Glomerular visceral epithelial cell (primary cell): ENCODE measurements around the gene PPEF2.
"Not testable (repeated sequence)": the region's sequence is repeated elsewhere in the genome, so short reads cannot be mapped to it uniquely, and the experiment has no call there.

Experiments used
- DNase-seq: peaks from one replicate; pipeline ENCODE4 v3.0.0-alpha.2; 2016; ENCODE audit errors: extremely low spot score

The PPEF2 gene, protein sequence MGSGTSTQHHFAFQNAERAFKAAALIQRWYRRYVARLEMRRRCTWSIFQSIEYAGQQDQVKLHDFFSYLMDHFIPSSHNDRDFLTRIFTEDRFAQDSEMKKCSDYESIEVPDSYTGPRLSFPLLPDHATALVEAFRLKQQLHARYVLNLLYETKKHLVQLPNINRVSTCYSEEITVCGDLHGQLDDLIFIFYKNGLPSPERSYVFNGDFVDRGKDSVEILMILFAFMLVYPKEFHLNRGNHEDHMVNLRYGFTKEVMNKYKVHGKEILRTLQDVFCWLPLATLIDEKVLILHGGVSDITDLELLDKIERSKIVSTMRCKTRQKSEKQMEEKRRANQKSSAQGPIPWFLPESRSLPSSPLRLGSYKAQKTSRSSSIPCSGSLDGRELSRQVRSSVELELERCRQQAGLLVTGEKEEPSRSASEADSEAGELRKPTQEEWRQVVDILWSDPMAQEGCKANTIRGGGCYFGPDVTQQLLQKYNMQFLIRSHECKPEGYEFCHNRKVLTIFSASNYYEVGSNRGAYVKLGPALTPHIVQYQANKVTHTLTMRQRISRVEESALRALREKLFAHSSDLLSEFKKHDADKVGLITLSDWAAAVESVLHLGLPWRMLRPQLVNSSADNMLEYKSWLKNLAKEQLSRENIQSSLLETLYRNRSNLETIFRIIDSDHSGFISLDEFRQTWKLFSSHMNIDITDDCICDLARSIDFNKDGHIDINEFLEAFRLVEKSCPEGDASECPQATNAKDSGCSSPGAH

DNA sequence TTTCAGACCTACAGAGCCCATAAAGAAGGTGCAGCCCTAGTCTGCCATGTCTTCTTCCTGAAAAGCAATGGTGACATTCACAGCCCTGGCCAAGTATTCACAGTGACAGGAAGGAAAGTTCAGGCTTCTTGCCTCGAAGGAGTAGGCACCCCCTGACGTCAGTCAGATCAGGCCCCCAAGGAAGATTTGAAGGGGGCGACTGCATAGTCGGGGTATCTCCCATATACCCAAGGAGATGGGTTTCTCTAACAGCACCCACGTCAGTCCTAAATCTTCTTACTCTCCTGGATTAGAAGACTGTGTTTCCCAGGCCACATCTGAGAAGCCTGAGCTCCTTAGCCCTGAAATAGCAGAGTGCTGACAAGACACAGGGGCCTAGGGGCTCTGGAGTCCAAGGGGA is at the start of gene PPEF2:
PPEF2 (minus strand) TSS at position 101 of the 400 bp plus-strand sequence. CDS start 6,127 bp downstream, outside the sequence.
- no peak for DNase-seq

DNA sequence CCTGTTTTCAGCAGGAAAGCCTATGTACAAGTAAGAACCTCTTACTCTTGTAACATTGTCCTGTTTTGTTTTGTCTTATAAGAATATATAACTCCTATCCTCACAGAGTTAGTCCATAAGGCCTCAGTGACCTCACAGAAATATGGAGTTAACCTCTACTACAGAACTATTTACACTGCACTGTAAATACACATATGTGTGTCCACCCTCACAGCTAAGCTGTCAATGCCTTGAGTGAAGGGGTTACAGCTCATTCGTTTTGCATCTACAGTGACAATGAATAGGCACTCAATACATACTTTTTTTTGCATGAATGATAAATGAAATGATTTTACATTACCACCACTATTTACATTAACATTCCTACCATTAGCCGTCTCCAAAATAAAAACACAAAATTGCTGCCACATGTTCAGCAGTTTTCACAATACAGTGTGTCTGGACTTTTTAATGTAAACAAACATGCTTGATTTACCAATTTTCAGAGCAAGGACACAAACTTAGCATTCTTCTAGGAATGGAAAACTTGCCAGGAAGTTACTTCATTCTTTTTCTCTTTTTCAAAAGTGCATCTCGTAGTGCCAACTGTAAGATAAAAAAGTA is 48.1 kb upstream of the PPEF2 start:
- DNase-seq: no peak

DNA sequence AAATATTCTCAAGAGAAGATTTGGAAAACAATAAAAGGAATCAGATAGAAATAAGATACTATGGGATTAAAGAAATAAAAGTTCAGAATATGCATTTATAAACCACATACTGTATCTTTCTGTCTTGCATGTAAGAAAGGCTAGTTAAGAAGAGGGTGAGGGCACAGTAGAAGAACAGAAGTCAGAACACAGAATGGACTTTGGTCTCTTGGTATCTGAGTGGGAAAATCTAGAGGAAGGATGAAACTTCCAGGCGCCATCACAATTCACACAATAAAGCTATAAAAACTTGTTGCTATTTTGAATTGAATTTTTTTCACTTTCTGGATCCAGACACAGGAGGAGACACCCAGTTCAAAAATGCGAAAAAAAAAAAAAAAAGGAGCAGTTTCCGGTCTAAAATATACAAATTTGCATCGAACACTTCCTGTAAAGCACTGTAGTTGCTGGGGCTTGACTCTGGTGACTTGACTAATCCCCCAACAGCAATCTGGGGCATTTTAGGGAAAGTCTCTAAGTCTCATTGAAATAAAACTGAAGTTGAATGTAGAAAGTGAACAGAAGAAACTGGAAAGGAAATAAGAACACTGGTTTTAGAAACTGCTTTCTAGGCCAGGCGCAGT is 46.7 kb upstream of the PPEF2 start:
- DNase-seq: no peak

DNA sequence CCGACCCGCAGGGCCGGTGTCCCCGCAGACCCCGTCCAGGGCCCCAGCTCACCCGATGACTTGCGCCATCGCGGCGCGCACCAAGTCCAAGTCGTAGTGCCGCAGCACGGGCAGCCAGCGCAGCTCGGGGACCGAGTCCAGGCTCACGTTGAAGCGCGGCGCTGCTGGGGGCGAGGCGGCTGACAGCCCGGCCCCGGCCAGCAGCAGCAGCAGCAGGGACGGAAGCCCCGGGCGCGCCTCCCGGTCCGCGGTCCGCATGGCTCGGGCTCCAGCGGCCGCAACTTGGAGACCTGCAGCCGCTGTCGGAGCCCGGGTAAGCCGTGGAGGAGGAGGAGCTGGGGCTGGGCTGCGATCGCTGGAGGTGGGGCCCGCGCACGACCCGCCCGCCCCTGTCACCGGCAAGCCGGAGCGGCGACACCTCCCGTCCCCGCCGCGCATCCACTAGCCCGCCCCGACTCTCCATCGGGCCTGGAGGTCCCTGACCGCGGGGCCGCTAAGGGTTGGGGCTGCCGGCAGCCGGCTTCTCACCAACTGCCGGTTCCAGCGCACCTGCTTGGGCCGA is 38.5 kb upstream of the PPEF2 start, which contains the start of gene NAAA:
NAAA (minus strand) TSS at position 322 of the 562 bp plus-strand sequence; CDS start at position 258, 64 bp downstream.
- DNase-seq: peak; percentile 57

DNA sequence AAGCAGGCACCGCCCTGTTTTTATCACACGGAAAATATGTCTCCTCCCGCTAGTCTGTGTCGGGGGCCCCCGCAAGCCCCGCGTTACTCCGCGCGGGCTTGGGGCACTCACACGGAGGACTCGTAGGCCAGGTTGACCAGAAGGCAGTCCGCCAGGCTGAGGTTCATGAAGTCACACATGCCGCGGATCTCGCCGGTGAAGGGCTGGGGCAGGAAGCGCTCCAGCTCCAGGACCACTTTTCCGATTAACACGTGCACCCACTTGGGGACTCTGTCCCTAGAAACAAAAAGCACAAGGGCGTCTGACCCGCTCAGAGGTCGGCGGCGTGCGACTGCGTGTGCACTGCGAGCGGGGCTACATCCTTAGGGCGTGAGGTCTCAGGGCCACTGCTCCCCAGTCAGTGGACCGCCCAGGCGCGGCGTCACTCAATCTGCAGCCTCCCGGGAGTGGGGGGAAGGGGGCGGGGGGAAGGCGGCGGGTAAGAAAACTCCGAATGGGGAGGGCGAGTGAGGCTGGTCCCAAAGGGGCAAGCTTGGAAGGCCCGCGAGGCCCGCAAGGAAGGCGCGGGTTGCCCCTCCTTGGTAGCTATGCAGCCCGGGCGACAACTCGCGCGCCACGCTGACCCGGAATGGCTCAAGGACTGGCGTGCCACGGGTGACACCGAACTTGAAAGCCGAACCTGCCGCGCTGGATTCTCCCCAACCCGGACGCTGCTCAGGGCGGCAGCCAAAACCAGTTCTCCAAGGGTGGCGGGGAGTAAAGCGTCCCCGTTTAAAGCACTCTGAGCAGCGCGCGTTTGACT is 37.8 kb upstream of the PPEF2 start:
- DNase-seq: peak; percentile 69

DNA sequence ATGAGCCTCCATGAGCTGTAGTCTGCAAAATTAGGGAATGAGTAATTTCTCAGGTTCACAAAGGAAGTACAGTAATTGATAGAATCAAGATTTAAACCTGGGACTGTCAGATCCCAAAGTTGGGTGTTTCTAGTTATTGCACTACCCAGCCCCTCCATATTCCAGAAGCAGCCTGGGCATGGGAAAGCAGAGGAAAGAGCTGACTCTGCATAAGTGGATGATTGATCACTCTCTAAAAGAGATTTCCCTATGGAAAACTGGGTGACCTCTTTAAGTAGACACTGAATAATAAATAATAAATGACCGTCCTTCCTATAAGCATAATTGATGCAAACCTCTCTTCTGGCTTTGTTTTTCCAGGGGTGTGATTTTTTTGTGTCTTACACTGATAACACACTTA is 33.4 kb upstream of the PPEF2 start:
- DNase-seq: no peak

DNA sequence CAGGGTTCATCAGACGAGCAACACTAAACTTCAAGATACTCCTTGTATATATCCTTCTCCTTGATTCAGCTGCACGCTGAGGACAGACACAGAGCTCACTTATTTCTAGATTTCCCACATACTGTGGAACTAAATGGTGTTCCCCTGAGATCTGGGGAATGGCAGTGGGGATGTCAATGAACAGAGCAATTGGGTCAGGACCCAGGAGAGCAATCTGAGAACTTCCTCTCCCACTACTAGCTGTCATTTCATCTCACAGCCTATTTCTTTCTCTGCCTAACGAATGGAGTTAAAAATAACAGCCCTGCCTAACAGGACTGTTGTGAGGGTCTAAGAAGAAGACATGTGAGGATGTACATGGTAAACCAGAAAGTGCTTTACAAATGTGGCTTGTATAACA is 27.9 kb upstream of the PPEF2 start:
- DNase-seq: no peak

DNA sequence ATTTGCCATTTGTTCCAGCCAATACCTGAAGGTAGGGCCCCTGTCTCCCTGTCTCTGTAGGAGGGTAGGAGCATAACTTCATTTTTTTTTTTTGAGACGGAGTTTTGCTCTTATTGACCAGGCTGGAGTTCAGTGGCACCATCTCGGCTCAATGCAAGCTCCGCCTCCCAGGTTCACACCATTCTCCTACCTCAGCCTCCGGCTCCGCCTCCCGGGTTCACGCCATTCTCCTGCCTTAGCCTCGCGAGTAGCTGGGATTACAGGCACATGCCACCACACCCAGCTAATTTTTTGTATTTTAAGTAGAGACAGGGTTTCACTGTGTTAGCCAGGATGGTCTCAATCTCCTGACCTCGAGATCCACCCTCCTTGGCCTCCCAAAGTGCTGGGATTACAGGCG is 22.7 kb upstream of the PPEF2 start:
- not testable (repeated sequence) for DNase-seq

DNA sequence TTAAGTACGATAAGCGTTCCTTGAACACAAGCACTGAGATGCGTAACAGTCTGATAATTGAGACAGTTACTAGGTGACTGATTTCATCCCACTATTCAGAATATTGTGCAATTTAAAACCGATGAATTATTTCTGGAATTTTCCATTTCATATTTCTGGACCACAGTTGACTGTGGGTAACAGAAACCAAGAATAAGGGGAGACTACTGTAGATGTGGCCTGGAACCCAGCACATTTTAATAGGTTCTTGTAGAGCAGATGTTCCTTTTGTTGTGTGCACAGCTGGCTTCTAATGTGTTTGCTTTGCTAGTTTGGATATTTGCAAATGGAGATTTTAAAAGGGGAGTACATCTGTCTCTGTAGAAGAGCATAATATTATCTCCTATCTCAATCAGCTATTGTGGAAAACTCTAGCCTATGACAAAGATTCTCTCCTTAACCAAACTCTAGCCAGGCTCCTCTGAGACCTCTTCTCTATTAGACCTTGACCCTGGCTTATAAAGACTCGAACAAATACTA is 22.1 kb upstream of the PPEF2 start:
- DNase-seq: no peak

DNA sequence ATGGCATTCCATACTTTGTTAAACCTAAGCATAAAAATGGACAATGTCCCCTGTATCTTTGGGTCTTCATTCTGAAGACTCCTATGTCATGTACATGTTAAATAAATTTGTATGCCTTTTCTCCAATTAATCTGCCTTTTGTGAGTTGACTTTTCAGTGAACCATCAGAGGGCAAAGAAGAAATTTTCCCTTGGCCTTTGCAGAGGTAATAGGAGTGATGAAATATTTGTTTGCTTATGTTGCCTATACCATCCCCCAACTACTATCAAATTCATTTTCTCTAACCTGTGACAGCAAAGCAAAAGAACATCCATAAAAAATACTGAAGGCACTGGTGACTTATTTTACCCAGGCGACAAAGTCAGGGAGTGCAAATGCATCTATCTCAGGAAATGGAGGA is 20.3 kb upstream of the PPEF2 start:
- no peak for DNase-seq

DNA sequence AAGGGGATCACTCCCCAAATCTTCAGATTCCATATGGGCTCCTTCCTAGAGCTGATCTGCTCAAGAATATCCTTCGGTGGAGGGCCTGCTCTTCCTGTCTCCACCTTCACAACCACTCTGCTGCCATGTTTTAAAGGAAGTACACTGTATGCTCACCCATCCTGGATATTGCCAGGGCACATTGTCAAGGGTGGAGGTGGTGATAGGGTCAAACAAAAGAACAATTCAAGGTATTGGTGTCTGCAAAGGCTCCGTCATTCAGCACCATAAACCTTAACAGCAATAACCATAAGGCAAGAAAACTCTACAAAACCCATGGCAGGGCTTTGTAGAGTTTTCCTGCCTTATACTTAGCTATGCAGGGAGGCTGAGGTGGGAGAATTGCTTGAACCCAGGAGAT is 19.7 kb upstream of the PPEF2 start:
- no peak for DNase-seq

DNA sequence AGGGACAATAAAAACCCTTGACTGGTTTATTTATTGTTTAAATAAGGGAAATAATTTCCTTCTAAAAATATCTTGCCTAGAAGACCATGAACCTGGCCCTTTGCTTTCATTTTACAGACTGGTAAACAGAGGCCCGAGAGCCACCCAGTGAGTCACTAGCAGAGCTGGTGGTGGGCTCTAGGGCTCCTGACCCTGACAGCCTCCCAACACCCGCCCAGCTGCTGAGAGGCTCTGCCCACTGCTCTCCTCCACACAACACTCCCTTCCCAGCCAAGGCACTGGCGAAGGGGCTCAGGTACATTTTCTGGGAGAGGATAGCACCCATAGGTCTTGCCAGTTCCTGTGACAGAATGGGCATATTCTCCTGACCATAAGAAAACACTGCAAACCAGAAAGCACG is 18.1 kb upstream of the PPEF2 start:
- DNase-seq: no peak

DNA sequence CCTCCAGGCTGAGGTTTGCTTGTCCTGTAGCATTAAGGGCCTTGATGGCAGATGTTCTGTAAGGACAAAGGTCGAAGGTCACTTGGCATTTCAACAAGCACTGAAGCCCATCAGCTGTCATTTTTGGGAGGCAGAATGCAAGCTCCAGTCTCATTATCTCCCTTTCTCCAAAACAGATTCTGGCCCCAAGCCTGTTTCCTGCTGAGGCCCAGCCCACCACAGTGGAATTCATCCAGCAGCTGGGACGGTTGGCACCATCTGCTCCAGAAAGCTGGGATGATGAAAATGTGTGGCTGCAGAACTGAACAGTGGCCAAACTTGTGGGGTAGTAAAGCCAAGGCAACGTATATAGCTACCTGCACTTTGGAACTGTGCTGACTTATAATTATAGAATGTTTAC is 17.7 kb upstream of the PPEF2 start:
- no peak for DNase-seq

DNA sequence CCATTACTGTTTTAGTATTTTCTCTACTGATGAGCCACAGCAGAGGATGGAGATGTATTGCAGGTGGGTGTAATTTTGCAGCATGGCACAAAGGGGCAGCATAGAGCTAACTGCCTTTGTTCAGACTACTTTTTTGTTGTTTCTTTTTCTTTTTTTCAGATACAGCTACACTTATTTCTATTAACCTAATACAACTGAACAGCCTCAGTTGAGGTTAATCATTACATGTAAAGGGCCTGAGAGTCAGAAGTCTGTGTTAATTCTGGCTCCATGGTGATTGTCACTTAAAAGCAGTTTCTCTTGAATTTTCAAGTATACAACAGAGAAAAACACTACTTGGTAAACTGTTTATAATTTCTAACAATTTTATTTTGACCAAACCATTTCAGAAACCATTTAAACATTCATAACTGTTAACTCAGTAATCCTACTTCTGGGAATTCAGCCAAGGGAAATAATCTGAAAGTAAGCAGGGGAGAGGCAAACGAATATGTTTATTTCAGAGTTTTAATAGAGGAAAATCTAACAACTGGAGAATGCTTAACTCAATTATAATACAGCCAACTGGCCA is 13.9 kb upstream of the PPEF2 start:
- DNase-seq: peak; percentile 59

DNA sequence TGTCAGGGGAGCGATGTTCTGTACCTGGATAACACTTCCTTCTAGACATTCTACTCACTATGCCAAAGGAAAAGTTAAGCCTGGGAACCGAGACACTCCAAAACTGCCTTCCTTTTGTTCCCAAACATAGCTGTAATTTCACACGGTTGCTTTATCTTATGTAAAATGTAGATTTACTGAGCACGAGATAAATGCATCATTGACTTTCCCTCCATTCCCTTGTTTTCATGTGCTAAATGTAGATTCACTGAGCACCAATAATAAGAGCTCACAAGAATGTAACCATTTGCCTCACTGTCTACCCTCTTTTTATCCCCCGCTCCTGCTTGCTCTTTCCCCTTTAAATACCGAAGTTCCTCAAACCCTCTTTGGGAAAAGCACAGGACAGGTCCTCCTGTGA is 10.7 kb upstream of the PPEF2 start:
- no peak for DNase-seq

DNA sequence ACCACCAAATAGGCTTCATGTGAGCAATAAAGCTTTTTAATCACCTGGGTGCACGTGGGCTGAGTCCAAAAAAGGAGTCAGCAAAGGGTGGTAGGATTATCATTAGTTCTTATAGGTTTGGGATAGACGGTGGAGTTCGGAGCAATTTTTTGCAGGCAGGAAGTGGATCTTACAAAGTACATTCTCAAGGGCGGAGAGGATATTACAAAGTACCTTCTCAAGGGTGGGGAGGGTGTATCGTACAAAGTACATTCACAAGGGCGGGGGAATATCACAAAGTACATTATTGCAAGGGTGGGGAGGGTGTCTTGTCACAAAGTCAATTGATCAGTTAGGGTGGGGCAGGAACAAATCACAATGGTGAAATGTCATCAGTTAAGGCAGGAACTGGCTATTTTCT is 8.6 kb upstream of the PPEF2 start:
- not testable (repeated sequence) for DNase-seq

DNA sequence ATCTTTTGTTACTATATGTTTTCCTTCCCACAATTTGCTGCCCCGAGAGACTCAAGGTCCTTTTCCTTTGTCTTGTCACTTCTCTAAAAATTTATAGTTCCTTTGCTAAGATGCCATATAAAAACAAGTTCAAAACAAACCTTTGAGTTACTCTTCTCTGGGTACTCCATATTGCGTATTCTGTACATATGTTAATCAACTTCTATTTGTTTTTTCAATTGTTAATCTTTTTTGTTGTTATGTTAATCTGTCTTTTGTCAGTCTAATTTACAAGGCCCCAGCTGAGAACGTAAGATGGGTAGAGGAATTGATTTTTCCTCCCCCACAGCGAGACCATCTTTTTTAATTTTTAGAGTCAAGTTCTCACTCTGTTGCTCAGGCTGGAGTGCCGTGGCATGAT is 7.2 kb upstream of the PPEF2 start:
- no peak for DNase-seq

DNA sequence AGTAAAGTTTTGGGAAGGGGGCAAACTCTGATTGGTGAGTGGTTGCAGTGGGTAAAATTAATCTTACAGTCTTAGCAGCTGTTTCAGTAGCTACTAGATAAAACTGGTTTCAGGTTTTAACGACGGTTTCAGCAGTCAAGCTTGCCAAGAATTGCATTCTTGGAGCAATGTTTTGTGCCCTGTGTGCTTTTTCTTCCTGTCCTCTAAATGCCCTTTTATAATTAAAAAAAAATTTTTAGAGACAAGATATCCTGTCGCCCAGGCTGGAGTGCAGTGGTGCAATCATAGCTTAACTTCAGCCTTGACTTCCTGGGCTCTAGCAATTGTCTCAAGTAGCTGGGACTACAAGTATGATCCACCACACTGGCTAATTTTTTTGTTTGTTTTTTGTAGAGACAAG is 6.3 kb upstream of the PPEF2 start:
- no peak for DNase-seq

DNA sequence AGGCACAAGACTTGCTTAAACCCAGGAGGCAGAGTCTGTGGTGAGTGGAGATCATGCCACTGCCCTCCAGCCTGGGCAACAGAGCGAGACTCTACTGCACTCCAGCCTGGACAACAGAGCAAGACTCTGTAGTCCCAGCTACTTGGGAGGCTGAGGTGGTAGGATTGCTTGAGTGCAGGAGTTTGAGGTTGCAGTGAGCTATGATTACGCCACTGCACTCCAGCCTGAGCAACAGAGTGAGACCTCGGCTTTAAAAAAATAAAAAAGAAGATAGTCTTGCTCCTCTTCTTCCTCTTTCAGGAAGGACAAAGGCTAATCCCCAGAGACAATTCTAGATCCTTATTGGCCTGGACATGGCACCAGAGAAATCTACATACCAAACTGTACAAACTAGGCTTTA is 5.7 kb upstream of the PPEF2 start:
- DNase-seq: no peak

DNA sequence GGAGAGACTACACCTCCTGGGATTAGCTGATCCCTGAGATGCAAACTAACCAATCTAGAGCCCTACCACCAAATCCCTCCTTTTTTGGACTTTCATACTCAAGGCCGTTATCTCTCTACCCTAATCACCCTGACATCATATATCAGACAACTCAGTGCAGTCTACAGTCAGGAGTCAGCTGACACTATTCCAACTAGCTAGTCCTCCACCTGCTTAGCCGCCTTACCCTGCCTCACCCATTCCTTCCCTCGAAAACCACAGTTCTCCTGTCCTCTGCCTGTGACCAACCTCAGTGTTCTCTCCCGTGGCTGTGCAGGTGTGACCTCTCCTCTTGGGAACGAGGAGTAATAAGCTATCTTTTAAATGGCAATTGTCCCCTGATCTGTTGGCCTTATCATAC is 1.8 kb upstream of the PPEF2 start:
- DNase-seq: no peak

DNA sequence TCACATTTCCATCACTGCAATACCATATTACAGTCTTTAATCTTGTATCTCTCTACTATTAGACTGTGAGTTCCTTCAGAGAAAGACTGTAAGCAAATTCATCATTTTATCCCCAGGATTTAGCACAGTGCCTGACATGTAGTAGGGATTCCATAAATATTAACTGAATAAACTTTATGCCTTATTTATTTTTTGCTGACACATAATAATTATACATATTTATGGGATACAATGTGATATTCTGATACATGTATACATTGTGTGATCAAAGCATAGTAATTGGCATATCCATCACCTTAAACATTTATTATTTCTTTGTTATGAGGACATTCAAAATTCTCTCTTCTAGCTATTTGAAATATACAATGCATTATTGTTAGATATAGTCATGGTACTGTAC is 3.7 kb downstream of the PPEF2 start:
- DNase-seq: no peak
